Breast epithelium (tissue), 4 donors: ENCODE data around the gene PPP2R5B. TPM values are rescaled to one million over a fixed set of nuclear protein-coding genes. Genes with fewer than 3 reads are reported as not detected.

ENCODE experiments used
- DNase-seq, 2 donors: peaks; one replicate each; pipeline ENCODE4 v3.0.0-alpha.2; 2019; ENCODE audit warnings: low spot score in 2 of 2
- H3K27ac ChIP-seq, 2 donors: fragments of 200-600 bp; sonication (generic) in 1 of 2; one replicate each; pipeline ENCODE4 v1.5.1; 2016 to 2019; ENCODE audit warnings: mild to moderate bottlenecking in 1 of 2
- H3K27me3 ChIP-seq, 2 donors: fragments of 200-600 bp; sonication (generic) in 1 of 2; one replicate each; pipeline versions ENCODE4 v1.5.1 to v1.6.0; 2017 to 2019; ENCODE audit warnings: control low read depth in 1 of 2, mild to moderate bottlenecking in 1 of 2
- H3K36me3 ChIP-seq: fragments of 200-600 bp; one replicate; pipeline ENCODE4 v1.5.1; 2019
- H3K4me1 ChIP-seq, 2 donors: fragments of 200-600 bp; sonication (generic); one replicate each; pipeline ENCODE4 v1.5.1; 2016 to 2019; ENCODE audit warnings: control low read depth in 1 of 2
- H3K4me3 ChIP-seq, 3 donors: fragments of 200-600 bp; sonication (generic); 1 replicate in 2 of 3; 2 replicates in 1 of 3; pipeline ENCODE4 v1.5.1; 2016 to 2019; ENCODE audit warnings: mild to moderate bottlenecking in 3 of 3, moderate library complexity in 2 of 3
- H3K9me3 ChIP-seq, 2 donors: fragments of 200-600 bp; sonication (generic) in 1 of 2; one replicate each; pipeline ENCODE4 v1.5.1; 2016 to 2019; ENCODE audit warnings: control low read depth in 1 of 2
- POLR2A ChIP-seq: fragments of 450-650 bp; IDR thresholded peaks from one replicate; pipeline ENCODE4 v1.6.1; 2016; ENCODE audit warnings: antibody characterized with exemption, mild to moderate bottlenecking, moderate library complexity
- POLR2AphosphoS5 ChIP-seq, 3 donors: sonication (generic); formaldehyde crosslinking; IDR thresholded peaks; one replicate each; pipeline ENCODE4 v1.6.1; 2017; ENCODE audit warnings: antibody characterized with exemption in 3 of 3
- intact Hi-C: fragments of 100-400 bp; cut with DNase I; formaldehyde crosslinking; loops from one replicate; pipeline ENCODE4 v1.15.1; 2023; ENCODE audit warnings: low total_unique reads
- total RNA-seq, 3 donors: library from RNA; depleted of rRNA; stranded (reverse); fragments of >200 nt; gene quantifications; one replicate each; pipeline ENCODE4 v1.1.0, GENCODE V29; 2016
- TF ChIP-seq, protein P1 (sequence below), 3 donors: fragments of 450-650 bp; IDR thresholded peaks; one replicate each; pipeline ENCODE4 v1.5.1; 2016 to 2017; ENCODE audit warnings: antibody characterized with exemption in 3 of 3, mild to moderate bottlenecking in 3 of 3, moderate library complexity in 3 of 3

PPP2R5B gene
- total RNA-seq, 3 donors from 2014 or later = 12.8 to 14.0 (median 13.8) TPM

DNA sequence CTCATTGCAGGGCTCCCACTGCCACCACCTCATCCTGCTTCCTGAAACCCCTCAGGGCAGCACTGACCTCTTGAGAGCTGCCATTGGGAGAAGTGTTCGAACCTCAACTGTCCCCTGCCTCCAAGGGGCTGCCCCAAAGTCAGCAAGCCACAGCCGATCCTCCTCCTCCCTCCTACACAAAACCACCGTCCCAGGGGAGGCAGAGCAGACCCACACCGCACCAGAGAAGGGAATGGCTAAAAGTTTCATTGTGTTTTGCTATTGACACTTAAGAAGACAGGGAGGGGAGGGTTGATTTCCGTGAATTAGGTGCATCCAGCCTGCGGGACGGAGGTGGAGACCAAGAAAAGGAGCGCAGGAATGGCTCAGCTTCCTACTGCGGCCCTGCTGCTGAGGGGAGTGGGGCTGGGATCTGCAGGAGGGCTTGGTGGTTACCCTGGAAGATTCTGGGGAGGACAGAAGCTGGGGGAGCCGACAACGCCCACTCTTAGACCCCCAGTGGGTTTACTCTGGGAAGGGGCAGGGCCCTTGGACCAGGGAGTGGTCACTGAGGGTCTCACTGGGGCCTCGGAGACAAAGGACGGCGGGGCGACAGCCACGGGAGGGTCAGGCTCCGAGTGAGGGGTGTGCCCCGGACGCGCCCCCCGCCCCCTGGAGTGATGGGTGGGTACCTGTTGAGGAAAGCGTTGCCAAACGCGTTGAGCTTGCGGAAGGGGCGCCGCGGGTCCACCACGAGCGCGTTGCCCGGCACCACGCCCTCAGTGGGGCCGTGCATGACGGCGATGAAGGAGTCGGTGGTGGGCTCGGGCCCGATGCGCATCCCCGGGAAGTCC lies 46.9 kb upstream of the PPP2R5B start:
- no peak for TF ChIP-seq POLR2A
- no peak for TF ChIP-seq POLR2AphosphoS5 (IDR thresholded peaks at IDR 0.05)
- TF ChIP-seq, protein P1, sequence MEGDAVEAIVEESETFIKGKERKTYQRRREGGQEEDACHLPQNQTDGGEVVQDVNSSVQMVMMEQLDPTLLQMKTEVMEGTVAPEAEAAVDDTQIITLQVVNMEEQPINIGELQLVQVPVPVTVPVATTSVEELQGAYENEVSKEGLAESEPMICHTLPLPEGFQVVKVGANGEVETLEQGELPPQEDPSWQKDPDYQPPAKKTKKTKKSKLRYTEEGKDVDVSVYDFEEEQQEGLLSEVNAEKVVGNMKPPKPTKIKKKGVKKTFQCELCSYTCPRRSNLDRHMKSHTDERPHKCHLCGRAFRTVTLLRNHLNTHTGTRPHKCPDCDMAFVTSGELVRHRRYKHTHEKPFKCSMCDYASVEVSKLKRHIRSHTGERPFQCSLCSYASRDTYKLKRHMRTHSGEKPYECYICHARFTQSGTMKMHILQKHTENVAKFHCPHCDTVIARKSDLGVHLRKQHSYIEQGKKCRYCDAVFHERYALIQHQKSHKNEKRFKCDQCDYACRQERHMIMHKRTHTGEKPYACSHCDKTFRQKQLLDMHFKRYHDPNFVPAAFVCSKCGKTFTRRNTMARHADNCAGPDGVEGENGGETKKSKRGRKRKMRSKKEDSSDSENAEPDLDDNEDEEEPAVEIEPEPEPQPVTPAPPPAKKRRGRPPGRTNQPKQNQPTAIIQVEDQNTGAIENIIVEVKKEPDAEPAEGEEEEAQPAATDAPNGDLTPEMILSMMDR (IDR thresholded peaks at IDR 0.05) = no peak
- Histone ChIP-seq H3K4me3 (peak overlapping the region; percentile 61 to 93 (median 79)), H3K27me3 (no peaks in the 10 kb centered on the region), H3K4me1 (peaks cover 19% of the 10 kb centered on the region in 2 donors), H3K9me3 (no peaks in the 10 kb centered on the region), H3K27ac (peak overlapping the region; percentile 96 to 99), H3K36me3 (no peaks in the 10 kb centered on the region)
- DNase-seq = no peak
- intact Hi-C loops = loop anchor here (1.0 kb wide), 1 partner anchor 33 kb away; the partner anchor contains the start of gene CDC42BPG

DNA sequence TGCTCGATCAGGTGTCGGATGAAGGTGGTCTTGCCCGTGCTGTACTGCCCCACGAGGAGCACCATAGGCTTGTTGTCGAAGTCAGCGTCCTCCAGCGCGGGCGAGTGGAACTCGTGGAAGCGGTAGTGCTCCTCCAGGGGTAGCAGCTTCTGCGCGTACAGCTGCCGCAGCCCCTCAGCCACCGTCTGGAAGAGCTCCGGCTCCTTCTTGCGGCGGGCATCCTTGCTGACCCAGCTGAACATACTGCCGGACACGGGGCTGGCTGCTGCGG lies 46.3 kb upstream of the PPP2R5B start:
- Histone ChIP-seq H3K27me3 (no peaks in the 10 kb centered on the region), H3K4me1 (peaks cover 19% of the 10 kb centered on the region in 2 donors), H3K9me3 (no peaks in the 10 kb centered on the region), H3K4me3 (peak overlapping the region; percentile 61 to 93 (median 79)), H3K27ac (peak overlapping the region; percentile 96 to 99), H3K36me3 (no peaks in the 10 kb centered on the region)
- TF ChIP-seq, protein P1 (IDR thresholded peaks at IDR 0.05) = no peak
- no peak for TF ChIP-seq POLR2AphosphoS5 (IDR thresholded peaks at IDR 0.05)
- TF ChIP-seq POLR2A = no peak
- intact Hi-C loops = no loop called here
- no peak for DNase-seq

DNA sequence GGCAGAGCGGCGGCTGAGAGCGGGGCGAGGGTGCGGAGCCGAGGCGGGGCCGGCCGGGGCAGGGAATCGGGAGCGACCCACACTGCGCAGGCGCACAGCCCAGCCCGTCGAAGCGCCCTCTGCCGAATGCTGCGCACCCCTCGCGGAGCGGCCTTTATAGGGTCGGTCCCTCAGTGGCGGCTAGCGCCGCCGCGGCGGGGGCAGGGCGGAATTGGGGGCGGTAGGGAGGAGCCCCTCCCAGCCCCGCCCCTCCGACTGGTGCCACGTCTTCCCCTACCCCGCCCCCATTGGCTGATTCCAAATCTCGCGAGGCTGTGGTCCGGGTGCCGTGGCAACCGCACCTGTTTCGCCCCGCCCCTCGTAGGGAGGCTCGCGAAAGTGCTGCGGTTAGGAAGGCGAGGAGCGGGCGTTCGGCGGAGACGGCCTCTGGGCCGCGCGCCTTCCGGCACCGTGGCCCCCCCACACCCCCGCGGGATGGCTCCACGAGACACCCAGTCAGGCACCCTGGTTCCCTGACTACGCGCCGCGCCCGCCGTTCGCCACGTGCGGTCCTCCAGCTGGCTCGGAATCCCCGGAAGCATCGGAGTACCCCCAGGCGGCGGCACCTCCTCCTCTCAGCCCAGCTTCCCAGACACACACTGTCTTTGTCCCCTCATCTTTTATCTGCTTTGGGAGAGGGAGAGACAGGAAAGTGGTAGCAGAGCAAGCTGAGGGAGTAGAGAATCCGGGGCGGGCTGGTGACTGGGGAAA lies 45.8 kb upstream of the PPP2R5B start, which contains the start of gene EHD1:
EHD1 (minus strand) TSS at position 128 of the 750 bp plus-strand sequence. CDS start 157 bp downstream, outside the sequence.
- intact Hi-C loops = no loop called here
- H3K9me3 ChIP-seq = no peaks in the 10 kb centered on the region
- H3K27me3 ChIP-seq = no peaks in the 10 kb centered on the region
- H3K4me1 ChIP-seq = peaks cover 19% of the 10 kb centered on the region in 2 donors
- peak within 1 kb of the TSS; percentile 61 to 93 (median 79) for H3K4me3 ChIP-seq
- peak within 1 kb of the TSS; percentile 96 to 99 for H3K27ac ChIP-seq
- TF ChIP-seq, protein P1 (IDR thresholded peaks at IDR 0.05) = peak in 2 of 3 donors; percentile 38 to 41
- peak; percentile 92 to 97 (median 94) for TF ChIP-seq POLR2AphosphoS5 (IDR thresholded peaks at IDR 0.05)
- TF ChIP-seq POLR2A = peak; percentile 87
- DNase-seq = peak; percentile 99
- H3K36me3 ChIP-seq = no peaks in the 10 kb centered on the region

DNA sequence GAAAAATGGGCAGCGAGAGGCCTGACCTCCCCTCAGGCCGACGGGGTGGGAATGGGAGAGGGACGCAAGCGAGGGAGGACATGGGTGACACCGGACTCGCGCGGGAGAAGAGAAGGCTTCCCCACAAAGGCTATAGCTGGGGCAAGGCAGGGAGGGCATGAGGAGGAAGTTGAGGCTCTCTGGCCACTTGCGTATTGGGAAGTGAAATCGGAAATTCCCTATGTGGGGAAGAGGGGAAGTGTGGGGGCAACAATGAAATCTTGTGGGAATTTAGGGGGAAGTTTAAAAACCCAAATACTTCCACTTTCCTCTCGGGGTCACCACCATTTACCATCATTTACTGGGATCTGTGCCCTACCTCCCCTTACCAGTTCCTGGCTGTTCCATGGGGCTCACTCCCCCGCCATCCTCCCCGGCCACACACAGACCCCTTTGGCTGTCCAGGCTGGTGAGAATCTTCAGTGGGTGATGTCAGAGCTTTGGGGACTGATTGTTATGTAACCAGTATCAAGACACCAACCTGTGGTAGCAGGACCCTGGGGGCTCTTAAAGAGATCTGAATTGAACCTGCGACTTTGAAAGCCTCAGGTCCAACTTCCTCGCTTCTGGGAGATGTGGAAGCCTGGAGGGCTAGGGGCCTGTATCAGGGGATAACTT lies 45.1 kb upstream of the PPP2R5B start:
- H3K27me3 ChIP-seq = no peaks in the 10 kb centered on the region
- peaks cover 19% of the 10 kb centered on the region in 2 donors for H3K4me1 ChIP-seq
- TF ChIP-seq, protein P1 (IDR thresholded peaks at IDR 0.05) = no peak
- TF ChIP-seq POLR2A (no peak), POLR2AphosphoS5 (IDR thresholded peaks at IDR 0.05) (no peak)
- intact Hi-C loops = no loop called here
- no peaks in the 10 kb centered on the region for H3K36me3 ChIP-seq
- DNase-seq = no peak
- H3K4me3 ChIP-seq = peak overlapping the region; percentile 61 to 93 (median 79)
- H3K27ac ChIP-seq = peak overlapping the region; percentile 96 to 99
- no peaks in the 10 kb centered on the region for H3K9me3 ChIP-seq
